GM10266 (cell line): ENCODE measurements around the gene MAML1.

Experiments used
- DNase-seq: peaks from one replicate; pipeline ENCODE4 v3.0.0; 2012; ENCODE audit errors: extremely low spot score
- CTCF ChIP-seq: IDR thresholded peaks from 2 replicates; pipeline ENCODE4 v1.5.1; 2012; ENCODE audit warnings: mild to moderate bottlenecking, low read depth; ENCODE audit not compliant: control insufficient read depth, insufficient read depth; ENCODE audit errors: missing control alignments

The MAML1 gene

GRCh38 chr5:179769796-179770195, 37.2 kb downstream of the MAML1 start:
- TF ChIP-seq CTCF = no peak
- no peak for DNase-seq

- no peak for DNase-seq
- no peak for TF ChIP-seq CTCF
Measured at GRCh38 chr5:179771311-179771895, 38.8 kb downstream of the MAML1 start.

GRCh38 chr5:179772351-179772750, 39.7 kb downstream of the MAML1 start:
- DNase-seq = no peak
- TF ChIP-seq CTCF = no peak

GRCh38 chr5:179773686-179774040, 41.0 kb downstream of the MAML1 start:
- TF ChIP-seq CTCF = no peak
- DNase-seq = no peak

- no peak for DNase-seq
- no peak for TF ChIP-seq CTCF
Measured at GRCh38 chr5:179774442-179774841, 41.8 kb downstream of the MAML1 start.

- no peak for DNase-seq
- no peak for TF ChIP-seq CTCF
Measured at GRCh38 chr5:179776411-179776938, 43.9 kb downstream of the MAML1 start.

GRCh38 chr5:179777456-179777855, 44.8 kb downstream of the MAML1 start:
- TF ChIP-seq CTCF = no peak
- no peak for DNase-seq
